IPS-NIHi11 (cell line): ENCODE results near the gene VAMP2.

ENCODE experiments used
- DNase-seq: peaks from one replicate; pipeline ENCODE4 v3.0.0; 2012; ENCODE audit warnings: mixed read lengths, low spot score

VAMP2 gene

GRCh38 chr17:8162233-8162996 lies at the start of gene VAMP2:
VAMP2 (minus strand) TSS chr17:8162948; CDS start chr17:8162879, 69 bp downstream.
- DNase-seq: no peak

GRCh38 chr17:8210761-8211458 lies 48.2 kb upstream of the VAMP2 start:
- no peak for DNase-seq

- DNase-seq: peak; percentile 95
Measured at GRCh38 chr17:8209907-8210760, 47.4 kb upstream of the VAMP2 start, which contains the start of gene AURKB. AURKB (minus strand) TSS chr17:8210575; CDS start chr17:8210224, 351 bp downstream.

- DNase-seq: no peak
Measured at GRCh38 chr17:8206536-8206935, 43.8 kb upstream of the VAMP2 start.

GRCh38 chr17:8204761-8205555 lies 42.2 kb upstream of the VAMP2 start:
- no peak for DNase-seq

GRCh38 chr17:8192070-8192815 lies 29.5 kb upstream of the VAMP2 start:
- DNase-seq: peak; percentile 77

- no peak for DNase-seq
Measured at GRCh38 chr17:8190506-8190905, 27.8 kb upstream of the VAMP2 start.

- DNase-seq: peak; percentile 84
Measured at GRCh38 chr17:8189711-8190477, 27.1 kb upstream of the VAMP2 start, which contains the start of gene BORCS6. BORCS6 (minus strand) TSS chr17:8190180; CDS start chr17:8190140, 40 bp downstream.

- DNase-seq: no peak
Measured at GRCh38 chr17:8189041-8189710, 26.4 kb upstream of the VAMP2 start.

- no peak for DNase-seq
Measured at GRCh38 chr17:8188263-8188839, 25.6 kb upstream of the VAMP2 start.

GRCh38 chr17:8187517-8188262 lies 24.9 kb upstream of the VAMP2 start:
- peak; percentile 60 for DNase-seq

GRCh38 chr17:8186787-8187516 lies 24.2 kb upstream of the VAMP2 start:
- DNase-seq: no peak

- no peak for DNase-seq
Measured at GRCh38 chr17:8186446-8186786, 23.7 kb upstream of the VAMP2 start.

- peak; percentile 70 for DNase-seq
Measured at GRCh38 chr17:8185582-8186445, 23.1 kb upstream of the VAMP2 start.

- no peak for DNase-seq
Measured at GRCh38 chr17:8176998-8177731, 14.4 kb upstream of the VAMP2 start.
